HG03565 (cell line): Measurements from ENCODE around the gene KMO.

Experiments
- ATAC-seq: cut with Tn5 transposase; IDR thresholded peaks from one replicate; pipeline ENCODE4 v1.9.1; 2021; ENCODE audit warnings: mild to moderate bottlenecking, moderate library complexity; ENCODE audit not compliant: unreplicated experiment

KMO gene

GRCh38 chr1:241622669-241623068 is 90.5 kb downstream of the KMO start:
- no peak for ATAC-seq

GRCh38 chr1:241624935-241625334 is 92.8 kb downstream of the KMO start:
- ATAC-seq = no peak

GRCh38 chr1:241627453-241628259 is 95.5 kb downstream of the KMO start:
- ATAC-seq = peak; percentile 51

- ATAC-seq = no peak
Measured at GRCh38 chr1:241630005-241630404, 97.8 kb downstream of the KMO start.

- no peak for ATAC-seq
Measured at GRCh38 chr1:241630476-241630875, 98.3 kb downstream of the KMO start.

GRCh38 chr1:241630899-241631298 is 98.7 kb downstream of the KMO start:
- ATAC-seq = no peak

- no peak for ATAC-seq
Measured at GRCh38 chr1:241631674-241632073, 99.5 kb downstream of the KMO start.

- no peak for ATAC-seq
Measured at GRCh38 chr1:241632987-241633386, 100.8 kb downstream of the KMO start.

GRCh38 chr1:241635556-241636152 is 103.5 kb downstream of the KMO start:
- no peak for ATAC-seq

GRCh38 chr1:241636291-241636690 is 104.1 kb downstream of the KMO start:
- ATAC-seq = no peak

GRCh38 chr1:241637046-241637590 is 104.9 kb downstream of the KMO start:
- no peak for ATAC-seq

- no peak for ATAC-seq
Measured at GRCh38 chr1:241637604-241638003, 105.4 kb downstream of the KMO start.

- ATAC-seq = no peak
Measured at GRCh38 chr1:241638099-241638682, 106.0 kb downstream of the KMO start.

- ATAC-seq = no peak
Measured at GRCh38 chr1:241638909-241639622, 106.9 kb downstream of the KMO start.

GRCh38 chr1:241639623-241640148 is 107.5 kb downstream of the KMO start:
- ATAC-seq = peak; percentile 45

- peak; percentile 80 for ATAC-seq
Measured at GRCh38 chr1:241640149-241640866, 108.1 kb downstream of the KMO start, which contains the start of the genes CHML and OPN3. CHML (minus strand) TSS chr1:241640369; CDS start chr1:241635766, 4,603 bp downstream. OPN3 (minus strand) TSS chr1:241640369; CDS start chr1:241640254, 115 bp downstream.

GRCh38 chr1:241640867-241641622 is 108.9 kb downstream of the KMO start:
- ATAC-seq = no peak

- no peak for ATAC-seq
Measured at GRCh38 chr1:241641773-241642592, 109.8 kb downstream of the KMO start.

GRCh38 chr1:241642593-241642944 is 110.4 kb downstream of the KMO start:
- no peak for ATAC-seq
